WERI-Rb-1 (cell line): ENCODE measurements around the gene ZNF3.

ENCODE experiments used
- DNase-seq: peaks from one replicate; pipeline ENCODE4 v3.0.0-alpha.2; 2020
- H3K27ac ChIP-seq: fragments of 250-450 bp; sonication (Bioruptor Pico); 2 replicates; pipeline ENCODE4 v1.5.1; 2020; ENCODE audit warnings: mild to moderate bottlenecking, moderate library complexity
- H3K27me3 ChIP-seq: fragments of 250-450 bp; sonication (Bioruptor Pico); 2 replicates; pipeline ENCODE4 v1.5.1; 2021; ENCODE audit warnings: mild to moderate bottlenecking, low read depth, moderate library complexity; ENCODE audit not compliant: insufficient read depth, severe bottlenecking
- H3K36me3 ChIP-seq: fragments of 250-450 bp; sonication (Bioruptor Pico); 2 replicates; pipeline ENCODE4 v1.5.1; 2020; ENCODE audit warnings: mild to moderate bottlenecking, moderate library complexity
- H3K4me3 ChIP-seq: 2 replicates; pipeline ENCODE4 v1.5.1; 2011; ENCODE audit warnings: low read depth, mild to moderate bottlenecking, control low read depth, low read length
- H3K9me3 ChIP-seq: fragments of 250-450 bp; sonication (Bioruptor Pico); 2 replicates; pipeline ENCODE4 v1.5.1; 2021; ENCODE audit warnings: mild to moderate bottlenecking, moderate library complexity; ENCODE audit not compliant: severe bottlenecking
- TF ChIP-seq, protein P1 (sequence below): IDR thresholded peaks from 2 replicates; pipeline ENCODE4 v1.5.1; 2011; ENCODE audit warnings: low read depth, mild to moderate bottlenecking, control low read depth, inconsistent platforms, low read length

Gene ZNF3

GRCh38 chr7:100126931-100127865 lies 45.7 kb upstream of the ZNF3 start, which contains the start of gene MBLAC1:
TSS of gene MBLAC1 (plus strand) at chr7:100126967. CDS start at chr7:100127396, 429 bp downstream.
- peak; percentile 92 for DNase-seq
- Histone ChIP-seq H3K36me3 (peaks cover 8% of the 10 kb centered on the region; the same call in 1 of the 2 replicates), H3K27me3 (no peaks in the 10 kb centered on the region), H3K9me3 (no peaks in the 10 kb centered on the region), H3K4me3 (peak within 1 kb of the TSS; percentile 95), H3K27ac (peak within 1 kb of the TSS; percentile 91)
- TF ChIP-seq, protein P1, sequence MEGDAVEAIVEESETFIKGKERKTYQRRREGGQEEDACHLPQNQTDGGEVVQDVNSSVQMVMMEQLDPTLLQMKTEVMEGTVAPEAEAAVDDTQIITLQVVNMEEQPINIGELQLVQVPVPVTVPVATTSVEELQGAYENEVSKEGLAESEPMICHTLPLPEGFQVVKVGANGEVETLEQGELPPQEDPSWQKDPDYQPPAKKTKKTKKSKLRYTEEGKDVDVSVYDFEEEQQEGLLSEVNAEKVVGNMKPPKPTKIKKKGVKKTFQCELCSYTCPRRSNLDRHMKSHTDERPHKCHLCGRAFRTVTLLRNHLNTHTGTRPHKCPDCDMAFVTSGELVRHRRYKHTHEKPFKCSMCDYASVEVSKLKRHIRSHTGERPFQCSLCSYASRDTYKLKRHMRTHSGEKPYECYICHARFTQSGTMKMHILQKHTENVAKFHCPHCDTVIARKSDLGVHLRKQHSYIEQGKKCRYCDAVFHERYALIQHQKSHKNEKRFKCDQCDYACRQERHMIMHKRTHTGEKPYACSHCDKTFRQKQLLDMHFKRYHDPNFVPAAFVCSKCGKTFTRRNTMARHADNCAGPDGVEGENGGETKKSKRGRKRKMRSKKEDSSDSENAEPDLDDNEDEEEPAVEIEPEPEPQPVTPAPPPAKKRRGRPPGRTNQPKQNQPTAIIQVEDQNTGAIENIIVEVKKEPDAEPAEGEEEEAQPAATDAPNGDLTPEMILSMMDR = no peak

GRCh38 chr7:100126239-100126930 lies 44.9 kb upstream of the ZNF3 start:
- Histone ChIP-seq H3K9me3 (no peaks in the 10 kb centered on the region), H3K27ac (peak overlapping the region; percentile 91), H3K36me3 (peaks cover 8% of the 10 kb centered on the region; the same call in 1 of the 2 replicates), H3K4me3 (peak overlapping the region; percentile 95), H3K27me3 (no peaks in the 10 kb centered on the region)
- DNase-seq = no peak
- TF ChIP-seq, protein P1 = no peak

GRCh38 chr7:100124301-100125230 lies 43.0 kb upstream of the ZNF3 start:
- no peak overlapping the region for H3K4me3 ChIP-seq
- no peak overlapping the region for H3K27ac ChIP-seq
- TF ChIP-seq, protein P1 = no peak
- DNase-seq = no peak
- peaks cover 8% of the 10 kb centered on the region; the same call in 1 of the 2 replicates for H3K36me3 ChIP-seq
- no peaks in the 10 kb centered on the region for H3K9me3 ChIP-seq
- H3K27me3 ChIP-seq = no peaks in the 10 kb centered on the region

GRCh38 chr7:100122568-100122967 lies 41.0 kb upstream of the ZNF3 start:
- DNase-seq = no peak
- peaks cover 8% of the 10 kb centered on the region; the same call in 1 of the 2 replicates for H3K36me3 ChIP-seq
- H3K4me3 ChIP-seq = no peak overlapping the region
- H3K27ac ChIP-seq = no peak overlapping the region
- no peaks in the 10 kb centered on the region for H3K27me3 ChIP-seq
- TF ChIP-seq, protein P1 = no peak
- H3K9me3 ChIP-seq = no peaks in the 10 kb centered on the region

- Histone ChIP-seq H3K36me3 (peaks cover 8% of the 10 kb centered on the region; the same call in 1 of the 2 replicates), H3K27ac (no peak overlapping the region), H3K27me3 (no peaks in the 10 kb centered on the region), H3K9me3 (no peaks in the 10 kb centered on the region), H3K4me3 (no peak overlapping the region)
- TF ChIP-seq, protein P1 = no peak
- no peak for DNase-seq
Observed at GRCh38 chr7:100122067-100122466, 40.5 kb upstream of the ZNF3 start.
